ENCODE measurements around the gene SLC25A24. TPM values are rescaled to one million over a fixed set of nuclear protein-coding genes. Genes with fewer than 3 reads are reported as not detected.
"Not testable (repeated sequence)": the region's sequence is repeated elsewhere in the genome, so short reads cannot be mapped to it uniquely, and the experiment has no call there.

SLC25A24 gene
- total RNA-seq, 1 donor from 2014 or later, result 1.6 TPM

DNA sequence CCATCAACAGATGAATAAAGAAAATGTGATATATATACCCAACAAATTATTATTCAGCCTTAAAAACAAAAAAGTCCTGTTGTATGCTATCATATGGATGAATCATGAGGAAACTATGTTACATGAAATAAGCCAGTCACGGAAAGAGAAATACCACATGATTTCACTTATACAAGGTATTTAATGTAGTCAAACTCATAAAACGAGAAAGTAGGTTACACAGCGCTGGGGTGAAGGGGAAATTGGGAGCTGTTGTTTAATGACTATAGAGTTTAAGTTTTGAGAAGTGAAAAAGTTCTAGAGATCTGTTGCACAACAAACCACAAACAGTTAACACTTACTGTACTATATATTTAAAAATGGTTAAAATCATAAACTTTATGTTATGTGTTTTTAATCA is 58.5 kb downstream of the SLC25A24 start:
- no peak for ATAC-seq
- no peak for DNase-seq (ENCODE audit: low spot score)

DNA sequence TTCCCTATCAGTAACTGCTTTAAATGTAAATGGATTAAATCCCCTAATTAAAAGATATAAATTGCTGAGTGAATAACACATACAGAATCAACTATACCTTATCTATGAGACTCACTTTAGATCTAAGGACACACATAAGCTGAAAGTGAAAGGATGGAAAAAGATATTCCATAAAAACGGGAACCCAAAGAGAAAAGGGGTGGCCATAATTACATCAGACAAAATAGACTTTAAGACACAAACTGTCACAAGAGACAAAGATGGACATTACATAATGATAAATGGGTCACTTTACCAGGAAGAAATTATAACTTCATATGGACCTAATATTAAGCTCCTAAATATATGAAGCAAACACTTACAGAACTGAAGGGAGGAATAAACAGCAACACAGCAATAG is 59.2 kb downstream of the SLC25A24 start:
- ATAC-seq, result no peak
- DNase-seq (ENCODE audit: low spot score), result no peak

DNA sequence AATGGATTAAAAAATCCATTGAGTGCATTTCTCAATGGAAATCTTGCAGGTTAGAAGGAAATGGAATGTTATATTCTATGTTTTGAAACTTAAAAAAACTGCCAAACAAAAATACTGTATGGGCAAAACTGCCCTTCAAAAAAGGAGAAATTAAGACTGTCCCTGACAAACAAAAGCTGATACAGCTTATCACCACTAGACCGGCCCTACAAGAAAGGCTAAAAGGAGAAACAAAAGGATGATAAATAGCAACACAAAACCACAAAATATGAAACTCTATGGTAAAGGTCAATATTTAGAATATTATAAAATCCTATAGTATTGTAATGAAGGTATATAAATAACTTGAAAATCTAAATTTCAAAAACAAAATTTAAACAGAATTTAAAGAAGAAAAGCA is 60.0 kb downstream of the SLC25A24 start:
- ATAC-seq (no peak), DNase-seq (ENCODE audit: low spot score) (no peak)

DNA sequence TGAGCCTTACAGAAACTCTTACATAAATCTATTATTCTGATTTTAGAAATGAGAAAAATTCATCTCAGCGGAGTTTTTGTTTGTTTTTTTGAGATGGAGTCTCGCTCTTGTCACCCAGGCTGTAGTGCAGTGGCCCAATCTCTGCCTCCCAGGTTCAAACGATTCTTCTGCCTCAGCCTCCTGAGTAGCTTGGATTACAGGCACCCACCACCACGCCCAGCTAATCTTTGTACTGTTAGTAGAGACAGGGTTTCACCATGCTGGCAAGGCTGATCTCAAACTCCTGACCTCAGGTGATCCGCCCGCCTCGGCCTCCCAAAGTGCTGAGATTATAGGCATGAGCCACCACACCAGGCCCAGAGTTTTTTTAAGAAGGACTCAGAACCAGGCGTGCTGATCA is 60.6 kb downstream of the SLC25A24 start:
- not testable (repeated sequence) for DNase-seq (ENCODE audit: low spot score); ATAC-seq

DNA sequence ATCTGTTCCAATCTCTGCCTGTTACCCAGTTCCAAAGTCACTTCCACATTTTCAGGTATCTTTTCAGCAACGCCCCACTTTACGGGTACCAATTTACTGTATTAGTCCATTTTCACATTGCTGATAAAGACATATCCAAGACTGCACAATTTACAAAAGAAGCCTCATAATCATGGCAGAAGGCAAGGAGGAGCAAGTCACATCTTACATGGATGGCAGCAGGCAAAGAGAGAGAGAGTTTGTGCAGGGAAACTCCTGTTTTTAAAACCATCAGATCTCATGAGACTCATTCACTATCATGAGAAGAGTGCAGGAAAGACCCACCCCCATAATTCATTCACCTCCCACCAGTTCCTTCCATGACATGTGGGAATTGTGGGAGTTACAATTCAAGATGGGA is 67.0 kb downstream of the SLC25A24 start:
- not testable (repeated sequence) for ATAC-seq; DNase-seq (ENCODE audit: low spot score)

GRCh38 chr1:108132367-108132766 is 67.8 kb downstream of the SLC25A24 start:
- not testable (repeated sequence) for ATAC-seq; DNase-seq (ENCODE audit: low spot score)

- not testable (repeated sequence) for DNase-seq (ENCODE audit: low spot score); ATAC-seq
These were observed 68.9 kb downstream of the SLC25A24 start for GRCh38 chr1:108131281-108131680.

DNA sequence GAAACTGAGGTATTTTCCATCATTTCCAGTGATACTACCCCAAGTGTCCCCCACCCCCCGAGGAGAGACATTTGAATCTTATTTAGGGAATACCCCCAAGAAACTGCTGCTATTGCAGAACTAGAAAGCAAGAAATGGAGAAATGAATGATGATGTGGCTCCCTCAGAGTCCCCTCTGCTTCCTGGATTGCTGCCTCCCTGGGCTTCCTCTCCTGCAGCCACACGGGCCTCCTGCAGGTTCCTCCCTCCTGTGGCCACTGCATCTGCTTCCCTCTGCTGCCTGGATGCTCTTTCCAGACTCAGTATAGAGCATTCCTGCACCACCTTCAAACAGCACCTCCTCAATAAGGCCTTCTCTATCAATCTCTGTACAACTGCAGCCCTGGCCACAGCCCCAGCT is 69.3 kb downstream of the SLC25A24 start:
- no peak for ATAC-seq
- DNase-seq (ENCODE audit: low spot score), result no peak

- no peak for DNase-seq (ENCODE audit: low spot score)
- ATAC-seq, result no peak
These were observed 70.1 kb downstream of the SLC25A24 start for GRCh38 chr1:108129999-108130398.

DNA sequence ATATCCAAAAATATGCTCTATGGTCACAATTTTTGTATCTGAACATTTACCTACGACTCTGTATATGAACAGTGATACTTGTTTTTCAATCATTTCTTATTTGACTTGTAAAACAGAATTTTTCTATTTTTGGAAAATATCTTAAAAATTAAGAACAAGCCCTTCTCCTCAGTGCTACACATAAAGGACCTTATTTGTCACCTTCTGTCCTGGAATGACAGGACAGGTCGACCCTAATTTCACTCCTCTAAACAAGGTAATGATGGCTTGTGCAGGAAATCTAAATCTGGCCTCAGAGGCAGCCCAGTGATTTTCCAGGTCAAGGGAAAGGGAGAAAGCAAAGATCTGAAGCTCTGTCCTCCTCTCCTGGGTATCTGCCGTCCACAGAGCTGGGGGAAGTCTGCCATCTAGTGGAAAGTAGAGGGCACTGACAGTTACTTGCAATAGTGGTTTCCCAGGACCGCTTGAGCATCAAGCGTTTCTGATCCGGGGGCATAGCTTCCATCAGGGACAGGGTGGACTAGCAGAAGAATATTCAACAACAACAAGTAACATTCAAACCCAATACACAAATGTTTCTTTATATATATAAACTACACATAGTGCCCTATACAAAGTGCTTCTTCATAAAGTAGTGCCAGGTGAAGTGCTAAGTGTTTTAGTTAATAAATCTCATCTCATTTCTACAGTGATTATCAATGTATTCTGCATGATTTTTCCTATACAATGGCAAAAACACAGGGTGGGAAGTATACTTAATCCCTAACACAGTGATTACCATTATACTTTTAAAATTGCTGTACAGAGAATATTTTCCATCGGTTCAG is 74.6 kb downstream of the SLC25A24 start:
- ATAC-seq (peak; percentile 100), DNase-seq (ENCODE audit: low spot score) (peak; percentile 68)

DNA sequence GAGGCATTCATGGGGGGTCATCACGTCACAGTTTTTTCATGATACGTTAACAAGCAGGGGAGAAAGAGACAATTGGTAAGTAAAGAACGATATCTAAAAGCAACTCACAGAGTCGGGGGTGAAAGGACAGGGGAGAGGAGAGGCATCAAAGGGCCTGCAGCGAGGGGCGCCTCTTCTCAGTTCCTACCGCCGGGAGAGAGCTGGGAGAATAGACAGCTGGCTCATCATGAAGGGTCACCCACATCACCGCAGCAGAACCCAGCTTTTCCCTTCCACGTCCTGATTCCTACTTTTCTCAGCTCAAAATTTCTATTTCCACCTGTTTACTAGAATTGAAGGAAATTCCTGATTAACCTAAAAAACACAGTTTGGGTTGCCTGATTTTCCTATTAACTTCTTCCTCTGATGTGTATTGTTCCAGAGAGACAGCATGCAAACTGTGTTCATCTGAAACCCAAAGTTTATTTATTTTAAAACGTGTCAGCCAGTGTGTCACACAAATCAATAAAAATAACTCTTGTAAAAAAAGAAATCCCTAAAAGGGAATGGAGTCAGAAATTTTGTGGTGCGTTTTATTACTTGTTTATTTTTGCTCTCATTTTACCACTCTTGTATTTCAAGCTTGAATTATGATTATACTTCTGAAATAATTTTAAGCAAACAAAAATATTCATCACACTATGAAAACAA is 75.4 kb downstream of the SLC25A24 start:
- DNase-seq (ENCODE audit: low spot score) (no peak), ATAC-seq (no peak)

DNA sequence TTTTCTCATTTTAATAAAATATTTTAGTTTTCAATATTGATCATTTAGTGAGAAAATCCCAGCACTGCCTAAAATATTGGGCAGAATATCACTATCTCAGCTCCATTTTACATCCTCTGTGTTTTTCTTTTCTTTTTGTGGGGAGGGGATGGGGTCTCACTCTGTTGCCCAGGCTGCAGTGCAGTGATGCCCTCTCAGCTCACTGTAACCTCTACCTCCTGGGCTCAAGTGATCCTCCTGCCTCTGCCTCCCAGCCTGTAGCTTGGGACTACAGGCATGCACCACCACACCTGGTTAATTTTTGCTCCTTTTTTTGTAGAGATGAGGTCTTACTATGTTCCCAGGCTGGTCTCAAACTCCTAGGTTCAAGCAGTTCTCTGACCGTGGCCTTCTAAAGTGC is 76.1 kb downstream of the SLC25A24 start:
- no peak for DNase-seq (ENCODE audit: low spot score)

DNA sequence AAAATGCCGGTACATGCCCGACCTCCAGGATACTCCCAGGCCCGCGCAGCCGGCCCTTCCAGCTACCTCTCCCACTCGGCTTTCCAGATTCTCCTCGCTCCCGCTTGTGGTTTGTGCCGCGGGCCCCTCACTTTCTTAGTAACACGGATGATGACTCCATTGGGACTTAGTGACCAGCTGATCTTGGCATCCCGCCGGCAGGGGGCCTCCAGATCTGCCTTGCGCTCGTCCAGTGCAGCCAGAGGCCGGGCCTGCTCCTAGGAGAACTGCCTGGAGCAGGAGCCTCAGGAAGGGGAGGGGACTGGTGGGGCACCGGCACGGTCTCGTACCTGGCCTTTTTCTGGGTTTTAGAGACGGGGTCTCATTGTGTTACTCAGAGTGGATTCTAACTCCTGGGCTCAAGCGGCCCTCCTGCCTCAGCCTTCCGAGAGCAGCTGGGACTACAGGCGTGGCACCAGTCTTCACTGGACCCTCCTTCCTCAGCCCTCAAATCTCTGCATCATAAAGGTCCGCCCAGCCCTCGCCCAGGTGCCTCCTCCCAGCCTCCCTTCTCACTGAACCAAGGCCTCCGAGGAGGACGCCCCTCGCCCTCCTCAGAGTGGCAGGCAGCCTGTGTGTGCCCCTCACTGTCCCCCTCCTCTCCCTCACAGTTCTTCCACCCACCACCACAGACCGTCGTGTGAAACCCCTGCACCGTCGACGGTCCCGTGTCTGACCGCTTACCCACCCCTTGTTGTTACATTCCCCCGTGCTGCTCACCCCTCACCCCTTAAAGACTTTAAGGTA is 78.6 kb downstream of the SLC25A24 start:
- DNase-seq (ENCODE audit: low spot score) (no peak), ATAC-seq (no peak)

More for the DNA sequence above, 76.1 kb downstream of the SLC25A24 start:
- ATAC-seq, result no peak

DNA sequence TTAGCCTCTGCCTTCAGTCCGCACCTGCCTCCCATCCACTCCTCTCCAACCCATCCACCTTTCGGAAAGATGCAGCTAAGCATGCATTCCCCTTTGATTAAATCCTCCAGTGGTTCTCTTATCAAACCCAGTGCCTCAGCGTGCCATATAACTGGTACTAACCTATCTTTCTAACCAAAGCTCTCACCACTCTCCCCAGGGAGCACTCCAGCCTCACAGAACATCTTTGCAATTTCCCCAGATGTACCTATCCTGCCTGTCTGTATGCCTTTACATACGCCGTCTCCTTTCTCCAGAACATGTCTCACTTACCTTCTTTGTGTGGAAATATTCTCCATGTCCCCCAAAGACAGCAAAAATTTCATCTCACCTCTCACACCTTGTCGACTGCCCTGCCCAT is 80.0 kb downstream of the SLC25A24 start:
- no peak for DNase-seq (ENCODE audit: low spot score)
- ATAC-seq, result no peak

DNA sequence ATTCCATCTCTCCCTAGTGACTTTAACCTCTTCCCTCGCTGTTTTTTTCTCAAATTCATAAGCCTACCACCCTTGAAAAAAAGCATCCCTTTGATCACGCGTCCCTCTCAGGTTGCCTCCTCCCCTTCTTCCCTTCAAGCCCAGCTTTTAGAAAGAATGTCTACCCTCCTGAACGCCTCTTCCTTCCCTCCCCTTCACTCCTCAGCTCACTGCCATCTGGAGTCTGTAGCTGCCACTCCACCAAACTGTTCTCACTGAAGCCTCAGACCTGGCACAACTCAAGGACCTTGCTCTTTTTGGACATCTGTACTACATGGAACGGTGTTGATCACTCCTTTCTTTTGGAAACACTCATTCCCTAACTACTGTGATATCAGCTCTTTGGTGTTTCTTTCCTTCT is 80.6 kb downstream of the SLC25A24 start:
- ATAC-seq (no peak), DNase-seq (ENCODE audit: low spot score) (no peak)

GRCh38 chr1:108117945-108118902 is 81.9 kb downstream of the SLC25A24 start:
- ATAC-seq, result no peak

GRCh38 chr1:108117237-108117636 is 82.9 kb downstream of the SLC25A24 start:
- DNase-seq (ENCODE audit: low spot score) (no peak), ATAC-seq (no peak)

More at GRCh38 chr1:108117945-108118902, 81.9 kb downstream of the SLC25A24 start:
- no peak for DNase-seq (ENCODE audit: low spot score)

DNA sequence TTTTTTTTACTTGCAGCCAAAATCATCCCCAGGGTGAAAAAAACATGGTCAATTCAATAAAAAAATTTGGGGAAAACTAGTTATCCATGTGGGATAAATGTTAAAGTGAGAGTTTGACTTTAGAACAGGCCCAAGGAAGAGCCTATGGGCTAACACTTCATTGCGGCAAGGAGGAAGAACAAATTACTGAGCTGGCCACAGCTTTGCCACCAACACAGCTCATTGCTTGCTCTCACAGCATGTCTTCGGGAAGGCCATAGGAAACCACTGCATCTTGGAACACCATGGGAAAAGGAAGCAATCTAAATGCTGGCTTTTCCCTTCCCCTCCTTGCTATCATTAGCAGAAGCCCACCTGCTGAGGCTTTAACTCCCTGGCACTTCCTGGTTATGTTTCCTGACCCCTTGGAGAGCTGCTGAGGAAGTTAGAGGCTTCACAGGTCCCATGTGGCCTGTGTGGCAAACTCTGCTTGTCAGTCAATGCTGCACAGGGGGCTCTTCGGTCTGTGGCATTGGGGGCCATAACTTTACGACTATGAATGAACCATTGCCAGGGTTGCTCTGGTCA is 86.0 kb downstream of the SLC25A24 start:
- DNase-seq (ENCODE audit: low spot score) (no peak), ATAC-seq (no peak)

- no peak for ATAC-seq
- no peak for DNase-seq (ENCODE audit: low spot score)
These were observed 86.6 kb downstream of the SLC25A24 start for GRCh38 chr1:108113496-108113895.

Data from left lobe of liver (tissue), 2 donors.